ENCODE data around the gene CHRNA4.
"Not testable (repeated sequence)": the region's sequence is repeated elsewhere in the genome, so short reads cannot be mapped to it uniquely, and the experiment has no call there.

The CHRNA4 gene

DNA sequence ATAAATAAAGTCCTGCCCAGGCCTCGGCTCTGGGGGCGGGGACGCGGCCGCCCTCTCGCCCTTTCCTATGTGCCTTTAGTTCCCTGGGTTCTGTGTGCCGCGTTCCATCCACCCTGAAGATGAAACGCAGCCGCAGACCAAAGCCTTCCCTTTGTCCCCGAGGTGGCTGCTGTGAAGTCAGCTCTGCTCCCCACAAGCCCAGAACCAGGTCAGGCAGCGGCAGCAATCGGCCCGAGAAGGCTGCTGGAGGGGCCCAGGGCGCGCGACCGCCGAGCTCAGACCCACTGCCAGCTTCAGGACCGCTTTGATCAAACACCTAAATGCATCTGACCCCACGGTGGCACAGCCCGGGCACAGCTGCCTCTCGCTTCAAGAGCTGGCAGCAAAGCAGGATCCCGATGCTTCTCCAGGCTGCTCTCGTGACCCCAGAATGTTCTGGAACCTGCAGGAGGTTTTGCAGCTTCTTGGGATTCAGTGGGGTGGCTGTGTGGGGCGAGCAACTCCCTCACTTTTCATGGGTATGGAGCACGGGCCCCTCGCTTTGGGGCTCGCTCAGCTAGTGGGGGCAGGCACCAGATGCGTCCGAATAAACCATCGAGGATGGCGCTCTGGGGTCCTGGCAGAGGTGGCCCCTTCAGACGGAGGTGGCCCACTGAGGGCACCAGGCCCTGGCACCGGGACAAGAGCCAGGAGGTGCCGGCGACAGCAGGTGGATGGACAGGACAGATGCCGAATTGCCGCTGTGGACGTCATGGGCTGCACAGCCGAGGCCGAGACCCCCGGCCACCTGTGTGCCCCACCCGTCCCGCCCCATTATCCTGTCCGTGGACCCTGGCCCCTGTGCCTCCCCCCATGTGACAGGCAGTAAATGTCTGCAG lies 13.0 kb downstream of the CHRNA4 start:
- DNase-seq = no peak

- no peak for DNase-seq
Measured at GRCh38 chr20:63347081-63347741, 13.9 kb downstream of the CHRNA4 start.

DNA sequence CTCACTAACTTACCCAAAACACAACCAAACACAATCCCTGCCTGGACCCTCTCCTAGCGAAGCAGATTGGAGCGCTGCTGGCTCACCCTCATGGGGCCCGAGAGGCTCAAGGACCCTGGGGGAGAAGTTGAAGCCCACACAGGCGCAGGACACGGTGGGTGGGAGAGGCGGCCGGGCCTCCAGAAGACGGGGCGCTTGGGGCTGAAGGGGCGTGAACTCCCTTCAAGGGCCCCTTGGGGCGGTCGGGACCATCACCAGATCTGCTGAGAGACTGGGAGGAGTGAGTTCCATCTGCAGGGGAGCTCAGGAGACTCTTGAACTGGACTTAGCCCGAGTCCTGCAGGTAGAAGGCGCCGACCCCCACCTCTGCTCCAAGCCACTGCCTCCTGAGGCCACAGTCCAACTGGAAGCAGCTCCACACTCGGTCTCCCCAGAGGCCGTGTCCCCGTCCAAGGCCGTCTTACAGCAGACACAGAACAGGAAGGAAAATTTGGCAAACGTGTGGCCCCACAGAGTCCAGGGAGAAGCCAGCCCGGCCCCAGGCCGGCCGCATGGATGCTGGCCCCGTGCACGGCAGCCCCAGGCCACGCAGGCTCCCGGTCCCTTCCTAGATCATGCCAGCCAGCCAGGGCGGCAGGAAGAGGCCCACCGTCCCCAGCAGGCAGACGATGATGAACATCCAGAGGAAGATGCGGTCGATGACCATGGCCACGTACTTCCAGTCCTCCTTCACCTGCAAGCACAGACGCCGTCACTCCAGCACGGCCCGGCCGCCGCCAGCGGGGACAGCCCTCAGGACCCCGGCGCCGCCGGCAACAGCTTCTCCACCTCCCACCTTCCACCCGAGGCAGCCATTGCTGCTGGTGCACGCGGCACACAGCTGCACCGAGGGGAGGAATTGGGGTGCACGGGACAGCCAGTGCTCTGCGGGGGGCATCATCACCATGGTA lies 14.7 kb downstream of the CHRNA4 start:
- DNase-seq = no peak

DNA sequence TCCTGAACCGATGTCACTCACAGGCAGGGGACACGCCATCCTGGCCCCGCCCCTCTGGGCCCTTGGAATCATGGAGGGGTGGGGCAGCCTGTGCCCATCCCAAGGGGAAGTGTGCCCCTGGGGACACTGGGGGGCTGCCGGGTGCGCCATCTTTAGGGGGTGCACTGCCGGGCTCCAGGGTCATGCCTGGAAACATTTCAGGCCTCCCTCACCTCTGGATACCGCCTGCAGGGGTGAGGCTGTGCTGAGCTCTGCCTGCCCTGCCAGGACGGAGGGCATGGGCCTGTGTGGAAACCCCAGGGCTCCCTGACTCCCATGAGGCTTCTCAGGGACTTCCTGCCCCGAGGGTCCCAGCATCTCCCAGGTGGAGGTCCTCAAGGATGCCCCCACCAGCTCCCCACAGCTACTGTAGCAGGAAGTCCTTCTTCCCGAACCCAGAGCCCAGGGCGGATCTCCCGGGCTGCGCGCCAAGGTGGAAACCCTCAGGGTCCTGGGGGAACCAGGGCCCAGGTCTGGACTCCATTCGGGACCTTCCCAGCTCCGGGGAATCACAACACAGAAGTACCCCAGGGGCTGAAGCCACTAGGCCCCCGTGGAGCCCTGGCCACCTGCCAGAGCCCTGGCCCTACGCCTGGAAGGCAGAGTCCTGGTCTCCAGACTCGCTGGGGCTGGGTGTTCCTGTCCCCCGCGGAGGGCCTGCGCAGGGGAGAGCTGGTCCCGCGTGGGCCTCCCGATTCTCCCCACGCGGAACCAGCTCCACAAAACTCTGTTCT lies 15.6 kb downstream of the CHRNA4 start:
- no peak for DNase-seq

- DNase-seq = no peak
Measured at GRCh38 chr20:63344616-63345327, 16.4 kb downstream of the CHRNA4 start.

DNA sequence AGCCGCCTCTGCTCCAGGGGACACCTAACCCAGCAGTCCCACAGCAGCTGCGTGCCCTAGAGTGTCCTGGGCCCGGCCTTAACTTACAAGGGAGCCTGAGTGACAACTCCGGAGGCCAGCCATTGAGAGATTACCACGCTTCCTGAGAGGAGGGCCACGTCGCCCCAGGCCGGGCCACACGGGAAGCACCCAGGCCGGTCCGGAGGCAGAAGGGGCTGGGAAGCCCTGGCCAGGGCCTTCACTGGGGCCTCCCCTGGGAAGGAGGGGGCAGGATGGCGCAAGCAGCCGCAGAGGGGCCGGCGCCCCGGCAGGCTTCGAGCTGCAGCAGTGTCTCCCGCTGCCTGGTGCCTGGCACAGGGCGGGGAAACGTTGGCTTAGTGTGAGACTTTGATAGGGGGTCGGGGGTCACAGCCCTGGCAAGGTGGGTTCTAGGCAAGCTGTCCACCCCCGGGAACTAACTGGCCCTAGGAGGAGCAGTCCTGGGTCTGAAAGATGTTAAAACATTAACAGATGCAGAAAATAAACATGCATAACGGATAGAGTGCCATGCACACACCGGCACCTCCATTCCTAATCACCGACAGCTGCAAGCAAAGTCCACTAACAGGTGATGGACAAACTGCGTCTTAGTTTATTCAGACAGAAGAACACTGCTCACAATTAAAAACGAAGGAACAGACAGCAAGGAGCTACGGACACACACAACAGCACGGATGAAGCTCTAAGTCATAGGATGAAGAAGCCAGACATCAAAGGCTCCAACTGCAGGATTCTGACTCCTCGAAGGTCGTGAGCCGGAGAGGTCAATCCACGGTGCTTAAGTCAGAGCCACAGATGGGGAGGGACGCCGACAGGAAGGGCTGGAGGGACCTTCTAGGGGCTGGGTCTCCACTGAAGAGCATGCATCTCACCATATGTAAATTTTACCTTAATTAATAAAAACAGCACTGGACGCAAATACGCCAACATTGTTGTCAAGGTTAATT lies 17.4 kb downstream of the CHRNA4 start:
- no peak for DNase-seq

DNA sequence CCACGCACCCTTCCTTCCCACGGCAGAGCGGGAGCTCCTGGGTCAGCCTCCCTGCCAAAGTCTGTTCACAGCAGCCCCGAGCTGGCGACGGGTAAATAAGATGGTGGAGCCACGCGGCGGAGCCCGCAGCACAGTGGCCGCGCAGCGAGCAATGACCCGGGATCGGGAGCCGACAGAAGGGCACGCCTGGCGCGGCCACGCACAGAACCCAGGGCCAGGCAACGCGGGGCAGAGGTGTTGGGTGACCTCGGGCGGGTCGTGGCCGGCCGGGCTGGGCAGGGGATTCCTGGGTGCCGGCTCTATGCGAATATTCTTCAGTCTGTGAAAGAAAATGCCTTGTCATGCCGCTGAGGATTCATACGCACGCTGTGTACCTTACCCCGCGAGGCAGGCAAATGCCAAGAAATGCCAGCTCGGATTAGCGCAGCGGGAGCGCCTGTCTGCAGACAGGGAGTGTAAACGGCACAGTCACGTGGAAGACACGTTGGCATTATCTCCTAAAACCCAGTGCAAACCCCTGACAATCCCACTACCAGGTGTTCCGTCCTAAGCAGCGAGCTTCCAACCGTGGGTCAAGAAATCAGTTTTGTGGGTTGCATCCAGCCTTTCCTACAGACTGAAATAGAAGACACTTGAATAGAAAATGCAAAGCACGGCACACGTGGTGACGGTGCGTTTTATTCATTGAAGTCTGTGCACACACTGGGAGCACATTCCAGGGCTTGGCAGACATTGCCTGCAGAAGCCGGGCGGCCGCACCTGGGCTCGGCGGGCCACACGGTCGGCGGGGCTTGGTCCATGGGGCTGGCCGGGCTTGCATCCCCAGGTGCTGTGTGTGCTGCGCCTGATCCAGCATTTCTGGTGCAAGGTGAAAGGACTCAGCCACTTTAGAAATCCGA lies 18.3 kb downstream of the CHRNA4 start:
- no peak for DNase-seq

GRCh38 chr20:63340158-63340688 lies 20.9 kb downstream of the CHRNA4 start:
- not testable (repeated sequence) for DNase-seq

DNA sequence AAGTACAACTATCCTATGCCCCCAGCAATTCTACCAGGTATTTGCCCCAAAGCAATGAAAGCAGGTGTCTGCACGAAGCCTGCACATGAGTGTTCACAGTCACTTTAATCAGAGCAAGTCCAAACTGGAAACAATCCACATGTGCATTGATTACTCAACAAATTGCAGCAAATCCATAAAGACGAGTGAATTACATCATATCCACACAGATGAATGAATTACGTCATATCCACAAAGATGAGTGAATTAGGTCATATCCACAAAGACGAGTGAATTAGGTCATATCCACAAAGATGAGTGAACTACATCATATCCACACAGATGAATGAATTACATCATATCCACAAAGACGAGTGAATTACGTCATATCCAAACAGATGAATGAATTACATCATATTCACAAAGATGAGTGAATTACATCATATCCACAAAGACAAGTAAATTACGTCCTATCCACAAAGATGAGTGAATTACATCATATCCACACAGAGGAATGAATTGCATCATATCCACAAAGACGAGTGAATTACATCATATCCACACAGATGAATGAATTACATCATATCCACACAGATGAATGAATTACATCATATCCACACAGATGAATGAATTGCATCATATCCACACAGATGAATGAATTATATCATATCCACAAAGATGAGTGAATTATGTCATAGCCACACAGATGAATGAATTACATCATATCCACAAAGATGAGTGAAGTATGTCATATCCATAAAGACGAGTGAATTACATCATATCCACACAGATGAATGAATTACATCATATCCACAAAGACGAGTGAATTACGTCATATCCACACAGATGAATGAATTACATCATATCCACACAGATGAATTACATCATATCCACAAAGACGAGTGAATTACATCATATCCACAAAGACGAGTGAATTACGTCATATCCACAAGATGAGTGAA lies 21.7 kb downstream of the CHRNA4 start:
- not testable (repeated sequence) for DNase-seq

- DNase-seq = no peak
Measured at GRCh38 chr20:63337786-63338420, 23.2 kb downstream of the CHRNA4 start.

DNA sequence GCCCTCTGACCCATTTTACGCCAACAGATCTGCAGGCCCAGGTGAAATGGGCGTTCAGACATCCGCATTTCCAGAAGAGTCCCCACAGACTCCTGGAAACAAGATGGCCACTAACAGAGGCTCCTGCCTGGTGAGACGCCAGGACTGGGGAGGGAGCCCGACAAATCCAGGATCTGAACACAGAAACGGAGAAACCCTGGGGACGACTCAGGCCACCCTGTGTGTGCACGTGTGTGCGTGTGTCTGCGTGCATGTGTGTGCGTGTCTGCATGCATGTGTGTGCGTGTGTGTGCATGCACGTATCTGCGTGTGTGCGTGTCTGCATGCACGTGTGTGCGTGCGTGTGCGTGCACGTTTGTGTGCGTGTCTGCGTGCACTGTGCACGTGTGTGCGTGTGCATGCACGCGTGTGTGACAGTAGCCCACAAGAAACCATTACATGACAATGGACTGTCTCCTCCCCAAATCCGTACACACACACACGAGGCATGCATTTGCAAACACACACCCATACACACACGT lies 24.9 kb downstream of the CHRNA4 start:
- DNase-seq = no peak

DNA sequence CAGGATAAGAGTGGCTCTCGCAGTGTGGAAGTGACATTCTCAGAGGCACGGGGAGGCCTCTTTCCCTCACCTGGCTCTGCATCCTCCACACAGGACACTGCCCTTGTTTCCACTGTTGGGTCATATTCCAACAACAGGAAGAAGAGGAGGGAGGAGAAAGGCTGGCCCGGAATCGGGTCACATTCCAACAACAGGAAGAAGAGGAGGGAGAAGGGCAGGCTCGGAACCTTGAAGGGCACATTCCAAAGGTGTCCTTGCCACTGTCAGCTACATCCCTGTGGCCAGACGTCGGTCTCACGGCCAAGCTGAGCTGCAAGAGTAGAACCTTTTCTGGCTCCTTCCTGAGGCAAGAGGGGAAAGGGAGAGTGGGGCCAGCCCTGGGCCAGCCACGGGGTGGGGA lies 25.4 kb downstream of the CHRNA4 start:
- DNase-seq = no peak

GRCh38 chr20:63335060-63335459 lies 26.1 kb downstream of the CHRNA4 start:
- DNase-seq = not testable (repeated sequence)

- DNase-seq = no peak
Measured at GRCh38 chr20:63334356-63334755, 26.8 kb downstream of the CHRNA4 start.

DNA sequence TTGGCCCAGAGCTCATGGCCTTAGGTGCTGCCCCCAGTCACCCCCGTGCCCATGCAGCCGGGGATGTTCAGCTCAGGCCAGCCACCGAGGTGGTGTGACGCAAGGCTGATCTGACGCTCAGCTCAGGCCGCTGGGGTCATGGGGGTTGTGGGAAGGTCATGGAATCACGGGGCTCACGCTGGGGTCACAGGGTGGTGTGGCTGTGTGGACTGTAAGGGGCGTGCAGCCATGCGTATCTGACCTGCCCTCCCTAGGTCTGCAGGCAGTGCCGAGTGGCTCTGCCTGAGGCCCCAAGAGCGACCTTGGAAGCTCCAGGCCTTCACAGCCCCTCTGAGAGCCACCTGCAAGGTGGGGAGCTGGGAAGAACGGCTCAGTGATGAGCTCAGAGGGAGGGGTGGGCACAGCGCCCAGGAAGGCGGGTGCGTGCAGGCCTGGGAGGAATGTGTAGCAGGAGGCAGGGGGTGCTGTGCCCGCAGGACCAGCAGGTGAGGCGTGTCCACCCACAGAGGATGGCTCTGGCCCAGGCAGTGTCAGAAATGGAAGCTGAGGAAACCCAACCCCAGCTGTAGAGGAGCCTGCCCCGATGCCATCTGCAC lies 27.8 kb downstream of the CHRNA4 start:
- DNase-seq = no peak

- DNase-seq = no peak
Measured at GRCh38 chr20:63332488-63333240, 28.5 kb downstream of the CHRNA4 start.
